CD4-positive, alpha-beta memory T cell (primary cell): Measurements from ENCODE around the gene NUP188. TPM values are rescaled to one million over a fixed set of nuclear protein-coding genes. Genes with fewer than 3 reads are reported as not detected.

Source experiments
- CTCF ChIA-PET: fragments of 350-600 bp; sonication (Branson Sonifier 250); formaldehyde crosslinking; loops from one replicate; lab custom pipeline; 2021; ENCODE audit warnings: inconsistent platforms; ENCODE audit not compliant: partially characterized antibody; lab: Charles Lee
- POLR2A ChIA-PET: fragments of 350-600 bp; sonication (Branson Sonifier 250); formaldehyde crosslinking; loops from one replicate; lab custom pipeline; 2021; ENCODE audit not compliant: partially characterized antibody; lab: Charles Lee
- DNase-seq, 5 donors: peaks; one replicate each; pipeline versions ENCODE4 v3.0.0 to v3.0.0-alpha.2; 2020 to 2022; ENCODE audit warnings: mixed read lengths in 1 of 5
- H3K27ac ChIP-seq: one replicate; pipeline ENCODE4 v1.7.0; 2013; ENCODE audit warnings: low read depth, low read length
- H3K27me3 ChIP-seq: 2 replicates; pipeline ENCODE4 v1.7.0; 2013; ENCODE audit warnings: mild to moderate bottlenecking, low read length, moderate library complexity; ENCODE audit not compliant: insufficient read depth
- H3K36me3 ChIP-seq: 2 replicates; pipeline ENCODE4 v1.7.0; 2013; ENCODE audit warnings: mild to moderate bottlenecking, low read length, moderate library complexity; ENCODE audit not compliant: insufficient read depth
- H3K4me1 ChIP-seq: 2 replicates; pipeline ENCODE4 v1.7.0; 2013; ENCODE audit warnings: mild to moderate bottlenecking, low read length, moderate library complexity; ENCODE audit not compliant: insufficient read depth
- H3K4me3 ChIP-seq, 2 donors: one replicate each; pipeline ENCODE4 v1.7.0; 2013; ENCODE audit warnings: low read length in 2 of 2, mild to moderate bottlenecking in 1 of 2
- H3K9me3 ChIP-seq, 2 donors: one replicate each; pipeline ENCODE4 v1.7.0; 2013; ENCODE audit warnings: low read length in 2 of 2, control low read depth in 1 of 2; ENCODE audit not compliant: control insufficient read depth in 1 of 2
- H3K27ac Mint-ChIP-seq, 7 donors: one replicate each; pipeline ENCODE4 v1.8.0; 2020 to 2021; ENCODE audit warnings: mixed read lengths in 7 of 7, mild to moderate bottlenecking in 6 of 7, inconsistent platforms in 3 of 7, moderate library complexity in 3 of 7
- H3K27me3 Mint-ChIP-seq, 2 donors: one replicate each; pipeline ENCODE4 v1.8.0; 2020 to 2021; ENCODE audit warnings: mixed read lengths in 2 of 2
- H3K36me3 Mint-ChIP-seq, 2 donors: one replicate each; pipeline ENCODE4 v1.8.0; 2020 to 2021; ENCODE audit warnings: mixed read lengths in 2 of 2, inconsistent platforms in 1 of 2, mild to moderate bottlenecking in 1 of 2
- H3K4me1 Mint-ChIP-seq, 4 donors: one replicate each; pipeline ENCODE4 v1.8.0; 2020 to 2021; ENCODE audit warnings: mixed read lengths in 4 of 4, mild to moderate bottlenecking in 1 of 4
- H3K4me3 Mint-ChIP-seq, 8 donors: one replicate each; pipeline ENCODE4 v1.8.0; 2020 to 2021; ENCODE audit warnings: mixed read lengths in 8 of 8, mild to moderate bottlenecking in 7 of 8, moderate library complexity in 6 of 8, inconsistent platforms in 3 of 8
- H3K9me3 Mint-ChIP-seq, 8 donors: one replicate each; pipeline ENCODE4 v1.8.0; 2020 to 2021; ENCODE audit warnings: mixed read lengths in 8 of 8, mild to moderate bottlenecking in 5 of 8, inconsistent platforms in 3 of 8, moderate library complexity in 1 of 8
- intact Hi-C: fragments of 100-400 bp; cut with micrococcal nuclease; formaldehyde crosslinking; loops from one replicate; pipeline ENCODE4 v1.15.1; 2023
- polyA plus RNA-seq, 2 donors: library from polyadenylated mRNA; unstranded; fragments of 300-500 nt; fragmentation: Illumina TruSeq; gene quantifications; one replicate each; pipeline ENCODE4 v1.2.3, GENCODE V29; 2021
- total RNA-seq, 2 experiments: library from RNA; stranded (reverse); gene quantifications; one replicate each; pipeline ENCODE4 v1.2.3, GENCODE V29; 2021

The NUP188 gene
- total and polyA plus RNA-seq, 4 experiments from 2014 or later, result 27.2 to 70.8 (median 54.8) TPM

- no peak overlapping the region for H3K4me3 ChIP-seq
- no peaks in the 10 kb centered on the region for H3K27me3 ChIP-seq
- no peaks in the 10 kb centered on the region for H3K9me3 Mint-ChIP-seq
- no peaks in the 10 kb centered on the region for H3K9me3 ChIP-seq
- no peaks in the 10 kb centered on the region for H3K27me3 Mint-ChIP-seq
- peak overlapping the region in 1 of 7 donors; percentile 53 for H3K27ac Mint-ChIP-seq
- H3K27ac ChIP-seq, result no peak overlapping the region
- intact Hi-C loops, result no loop called here
- POLR2A ChIA-PET, result interaction anchor here (0.8 kb wide), 1 partner anchor 74 kb away, joined by 3 read pairs; the partner anchor contains the start of gene DOLPP1
- H3K36me3 Mint-ChIP-seq, result peaks cover 28 to 59% of the 10 kb centered on the region in 2 donors
- H3K4me1 ChIP-seq, result no peaks in the 10 kb centered on the region
- DNase-seq, result no peak
- H3K36me3 ChIP-seq, result peaks cover 35% of the 10 kb centered on the region
- H3K4me1 Mint-ChIP-seq, result peaks cover 0 to 2% (median 0%) of the 10 kb centered on the region in 4 donors
- H3K4me3 Mint-ChIP-seq, result no peak overlapping the region
- CTCF ChIA-PET, result interaction anchor here (0.8 to 2.0 kb wide), 5 partner anchors 12 to 42 kb away, joined by 3 to 8 read pairs (median 4); partner anchors contain the start of gene SH3GLB2
These were observed 59.7 kb downstream of the NUP188 start for GRCh38 chr9:129007035-129007765.

DNA sequence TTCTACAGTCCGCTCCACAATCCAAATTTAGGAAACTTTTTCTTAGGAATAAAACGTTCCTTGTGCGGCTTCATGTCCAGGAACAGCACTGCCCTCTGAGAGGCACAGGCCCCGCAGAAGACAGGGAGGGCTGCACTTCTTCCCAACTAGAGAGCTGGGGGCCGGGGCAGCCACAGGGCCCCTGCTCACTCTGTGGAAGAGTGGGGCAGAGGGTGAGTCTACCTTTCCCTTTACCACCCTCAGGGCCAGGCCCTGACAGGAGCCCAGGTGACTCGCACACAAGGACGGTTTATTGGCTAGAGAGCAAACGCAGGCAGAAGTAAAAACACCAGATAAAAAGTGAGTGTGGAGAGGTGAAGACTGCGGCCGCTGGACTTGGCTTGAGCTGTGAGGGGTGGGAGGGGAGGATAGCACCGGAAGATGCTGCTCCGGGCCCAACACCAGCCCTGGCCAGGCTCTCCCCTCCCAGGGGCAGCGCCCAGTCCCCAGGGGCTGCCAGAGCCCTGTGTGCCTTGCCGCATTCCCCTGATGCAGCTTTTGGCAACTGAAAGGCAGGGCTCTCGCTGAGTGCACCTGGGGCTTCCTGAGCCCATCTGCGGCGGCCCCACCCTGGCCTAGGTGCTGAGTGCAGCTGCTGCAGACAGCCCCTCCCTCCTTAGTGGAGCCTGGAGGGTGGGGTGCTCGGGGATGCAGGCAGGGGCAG lies 60.4 kb downstream of the NUP188 start:
- H3K27me3 ChIP-seq, result no peaks in the 10 kb centered on the region
- CTCF ChIA-PET, result interaction anchor here (0.8 to 1.2 kb wide), 3 partner anchors 15 to 22 kb away, joined by 3 to 8 read pairs (median 4); partner anchors contain the start of gene SH3GLB2
- Mint-ChIP-seq H3K9me3 (no peaks in the 10 kb centered on the region), H3K27me3 (no peaks in the 10 kb centered on the region), H3K4me3 (no peak overlapping the region), H3K36me3 (peaks cover 24 to 59% of the 10 kb centered on the region in 2 donors), H3K27ac (peak overlapping the region in 1 of 7 donors; percentile 81), H3K4me1 (peaks cover 0 to 2% (median 0%) of the 10 kb centered on the region in 4 donors)
- H3K27ac ChIP-seq, result no peak overlapping the region
- H3K9me3 ChIP-seq, result no peaks in the 10 kb centered on the region
- no peaks in the 10 kb centered on the region for H3K4me1 ChIP-seq
- peaks cover 35% of the 10 kb centered on the region for H3K36me3 ChIP-seq
- no peak overlapping the region for H3K4me3 ChIP-seq
- no peak for DNase-seq
- intact Hi-C loops, result no loop called here
- POLR2A ChIA-PET, result no interaction called here

GRCh38 chr9:129008469-129008965 lies 61.0 kb downstream of the NUP188 start:
- Mint-ChIP-seq H3K27ac (no peak overlapping the region), H3K9me3 (no peaks in the 10 kb centered on the region), H3K36me3 (peaks cover 18 to 57% of the 10 kb centered on the region in 2 donors), H3K27me3 (no peaks in the 10 kb centered on the region), H3K4me1 (peaks cover 0 to 2% (median 0%) of the 10 kb centered on the region in 4 donors), H3K4me3 (no peak overlapping the region)
- intact Hi-C loops, result no loop called here
- Histone ChIP-seq H3K4me1 (no peaks in the 10 kb centered on the region), H3K4me3 (no peak overlapping the region), H3K36me3 (peaks cover 37% of the 10 kb centered on the region), H3K27ac (no peak overlapping the region), H3K9me3 (no peaks in the 10 kb centered on the region), H3K27me3 (no peaks in the 10 kb centered on the region)
- DNase-seq, result no peak
- POLR2A ChIA-PET, result no interaction called here
- CTCF ChIA-PET, result interaction anchor here (0.8 to 1.2 kb wide), 3 partner anchors 15 to 21 kb away, joined by 3 to 8 read pairs (median 4); partner anchors contain the start of gene SH3GLB2

- Histone ChIP-seq H3K27me3 (no peaks in the 10 kb centered on the region), H3K36me3 (peaks cover 43% of the 10 kb centered on the region), H3K4me1 (no peaks in the 10 kb centered on the region), H3K4me3 (no peak overlapping the region), H3K9me3 (no peaks in the 10 kb centered on the region), H3K27ac (no peak overlapping the region)
- ChIA-PET CTCF (interaction anchor here (1.2 kb wide), 1 partner anchor 14 kb away, joined by 3 read pairs; no protein-coding TSS in a partner anchor), POLR2A (no interaction called here)
- H3K9me3 Mint-ChIP-seq, result no peaks in the 10 kb centered on the region
- peaks cover 18 to 55% of the 10 kb centered on the region in 2 donors for H3K36me3 Mint-ChIP-seq
- H3K4me3 Mint-ChIP-seq, result no peak overlapping the region
- peak overlapping the region in 1 of 7 donors; percentile 68 for H3K27ac Mint-ChIP-seq
- no peaks in the 10 kb centered on the region for H3K27me3 Mint-ChIP-seq
- DNase-seq, result no peak
- peaks cover 0 to 2% (median 0%) of the 10 kb centered on the region in 4 donors for H3K4me1 Mint-ChIP-seq
- intact Hi-C loops, result no loop called here
These were observed 61.6 kb downstream of the NUP188 start for GRCh38 chr9:129008986-129009583.

- intact Hi-C loops, result no loop called here
- Mint-ChIP-seq H3K27ac (no peak overlapping the region), H3K9me3 (no peaks in the 10 kb centered on the region), H3K4me1 (peaks cover 0 to 2% (median 0%) of the 10 kb centered on the region in 4 donors), H3K4me3 (no peak overlapping the region), H3K36me3 (peaks cover 18 to 57% of the 10 kb centered on the region in 2 donors), H3K27me3 (no peaks in the 10 kb centered on the region)
- ChIA-PET CTCF (no interaction called here), POLR2A (no interaction called here)
- H3K36me3 ChIP-seq, result peaks cover 49% of the 10 kb centered on the region
- H3K9me3 ChIP-seq, result no peaks in the 10 kb centered on the region
- H3K4me3 ChIP-seq, result no peak overlapping the region
- H3K27me3 ChIP-seq, result no peaks in the 10 kb centered on the region
- H3K27ac ChIP-seq, result no peak overlapping the region
- H3K4me1 ChIP-seq, result no peaks in the 10 kb centered on the region
- DNase-seq, result no peak
These were observed 62.2 kb downstream of the NUP188 start for GRCh38 chr9:129009584-129010141.

DNA sequence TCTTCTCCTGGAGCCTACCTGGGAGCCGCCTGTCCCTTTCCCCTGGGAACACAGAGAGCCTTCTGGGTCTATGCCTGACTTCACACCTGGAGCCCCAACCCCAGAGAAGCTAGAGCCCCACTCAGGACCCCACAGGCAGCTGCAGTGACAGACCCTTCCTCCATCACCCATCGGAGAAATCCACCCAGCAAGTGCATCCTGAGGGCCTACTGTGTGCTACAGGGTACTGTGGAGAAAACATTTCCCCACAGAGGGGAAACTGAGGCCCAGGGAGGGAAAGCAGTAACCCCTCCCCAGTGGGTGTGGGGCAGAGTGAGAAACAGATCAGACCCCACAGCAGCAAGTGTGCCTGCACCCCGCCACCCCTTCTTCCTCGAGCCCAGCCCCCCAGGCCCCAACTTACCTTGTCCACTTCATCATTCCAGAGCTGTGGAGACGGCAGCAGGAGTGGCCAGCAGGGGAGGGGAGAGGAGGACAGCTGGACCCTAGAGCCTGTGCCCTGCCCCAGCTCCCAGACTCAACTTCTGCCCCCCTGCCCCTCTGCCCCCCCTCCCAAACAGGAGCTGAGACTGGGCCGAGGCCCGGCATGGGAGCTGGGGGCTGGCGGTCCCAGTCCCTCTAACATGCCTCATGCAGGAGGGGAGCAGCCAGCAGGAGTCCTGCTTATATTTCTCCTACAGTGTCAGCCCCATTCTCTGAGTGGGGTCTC lies 62.9 kb downstream of the NUP188 start:
- Mint-ChIP-seq H3K4me1 (peaks cover 0 to 2% (median 0%) of the 10 kb centered on the region in 4 donors), H3K36me3 (peaks cover 14 to 56% of the 10 kb centered on the region in 2 donors), H3K27ac (no peak overlapping the region), H3K4me3 (no peak overlapping the region), H3K27me3 (no peaks in the 10 kb centered on the region), H3K9me3 (no peaks in the 10 kb centered on the region)
- Histone ChIP-seq H3K36me3 (peaks cover 48% of the 10 kb centered on the region), H3K9me3 (no peaks in the 10 kb centered on the region), H3K4me1 (no peaks in the 10 kb centered on the region), H3K4me3 (no peak overlapping the region), H3K27me3 (no peaks in the 10 kb centered on the region), H3K27ac (no peak overlapping the region)
- intact Hi-C loops, result no loop called here
- no peak for DNase-seq
- ChIA-PET CTCF (no interaction called here), POLR2A (no interaction called here)
